ENCODE measurements around the gene MICALL1.

MICALL1 gene

DNA sequence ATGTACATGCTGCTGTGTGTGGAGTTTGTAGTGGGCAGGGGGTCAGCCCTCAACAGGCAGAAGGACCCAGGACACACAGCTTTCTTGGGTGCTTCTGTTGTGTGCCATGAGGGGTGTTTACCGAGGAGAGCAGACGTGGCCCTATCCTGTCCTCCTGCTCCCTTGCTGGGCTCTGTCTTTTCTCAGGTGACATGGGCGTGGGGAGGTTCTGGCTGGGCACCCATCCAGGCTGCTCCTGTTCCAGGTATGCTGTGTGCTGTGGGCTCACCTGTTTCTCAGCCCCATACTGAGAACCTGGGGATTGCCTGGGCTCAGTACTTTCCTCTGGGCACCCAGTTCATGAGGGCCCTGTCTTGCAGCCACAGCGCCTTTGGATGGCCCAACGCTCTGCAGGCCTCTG lies 23.3 kb downstream of the MICALL1 start:
- H3K36me3 ChIP-seq (ENCODE audit: control insufficient read depth, insufficient read depth, low read length) = peaks cover 43% of the 10 kb centered on the region
- DNase-seq = no peak
- H3K4me1 ChIP-seq (ENCODE audit: control insufficient read depth, insufficient read depth, low read length, poor library complexity, severe bottlenecking) = peaks cover 7% of the 10 kb centered on the region
- no peaks in the 10 kb centered on the region for H3K27me3 ChIP-seq (replicated peaks; ENCODE audit: control insufficient read depth, insufficient read depth, low read length, poor library complexity, severe bottlenecking)
- no peak overlapping the region for H3K4me3 ChIP-seq (ENCODE audit: insufficient read depth, low read depth, low read length, poor library complexity, severe bottlenecking)
- no peak overlapping the region for H3K27ac ChIP-seq (ENCODE audit: insufficient read depth, low read length, poor library complexity, severe bottlenecking)
- H3K9me3 ChIP-seq (ENCODE audit: control insufficient read depth, low read length) = no peaks in the 10 kb centered on the region

DNA sequence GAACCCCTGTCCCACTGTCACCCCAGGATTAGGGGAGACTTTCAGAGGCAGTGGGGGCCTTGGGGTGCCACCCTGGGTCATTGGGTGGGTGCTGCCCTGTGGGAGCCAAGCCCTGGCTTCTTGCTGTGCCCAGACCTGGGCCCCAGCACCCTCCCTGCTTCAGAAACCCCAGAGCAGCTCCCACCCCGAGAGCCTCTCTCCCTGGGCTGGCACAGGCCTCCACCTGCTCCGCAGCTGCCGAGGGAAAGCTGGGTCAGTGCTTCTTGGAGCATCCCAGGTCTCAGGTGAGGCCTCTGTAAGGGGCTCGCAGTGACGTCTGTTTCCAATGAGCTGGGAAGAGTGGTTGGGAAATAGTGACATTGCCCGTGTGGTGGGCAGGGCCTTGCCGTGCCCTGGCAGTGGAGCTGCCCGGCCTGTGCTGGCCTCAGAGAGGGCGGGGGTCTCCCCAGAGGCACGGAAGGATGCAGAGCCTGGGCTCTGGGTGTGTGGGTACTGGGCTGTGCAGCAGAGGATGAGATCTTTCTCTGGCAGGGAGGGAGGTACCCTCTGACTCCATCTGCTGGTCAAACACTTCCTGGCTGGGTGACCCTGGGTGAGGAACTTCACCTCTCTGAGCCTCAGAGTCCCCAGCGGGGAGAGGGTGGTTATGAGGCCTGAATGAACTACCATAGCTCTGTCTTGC lies 24.3 kb downstream of the MICALL1 start:
- Histone ChIP-seq H3K9me3 (ENCODE audit: control insufficient read depth, low read length) (no peaks in the 10 kb centered on the region), H3K4me1 (ENCODE audit: control insufficient read depth, insufficient read depth, low read length, poor library complexity, severe bottlenecking) (peaks cover 7% of the 10 kb centered on the region), H3K36me3 (ENCODE audit: control insufficient read depth, insufficient read depth, low read length) (peaks cover 42% of the 10 kb centered on the region), H3K4me3 (ENCODE audit: insufficient read depth, low read depth, low read length, poor library complexity, severe bottlenecking) (no peak overlapping the region), H3K27ac (ENCODE audit: insufficient read depth, low read length, poor library complexity, severe bottlenecking) (no peak overlapping the region), H3K27me3 (replicated peaks; ENCODE audit: control insufficient read depth, insufficient read depth, low read length, poor library complexity, severe bottlenecking) (no peaks in the 10 kb centered on the region)
- no peak for DNase-seq

DNA sequence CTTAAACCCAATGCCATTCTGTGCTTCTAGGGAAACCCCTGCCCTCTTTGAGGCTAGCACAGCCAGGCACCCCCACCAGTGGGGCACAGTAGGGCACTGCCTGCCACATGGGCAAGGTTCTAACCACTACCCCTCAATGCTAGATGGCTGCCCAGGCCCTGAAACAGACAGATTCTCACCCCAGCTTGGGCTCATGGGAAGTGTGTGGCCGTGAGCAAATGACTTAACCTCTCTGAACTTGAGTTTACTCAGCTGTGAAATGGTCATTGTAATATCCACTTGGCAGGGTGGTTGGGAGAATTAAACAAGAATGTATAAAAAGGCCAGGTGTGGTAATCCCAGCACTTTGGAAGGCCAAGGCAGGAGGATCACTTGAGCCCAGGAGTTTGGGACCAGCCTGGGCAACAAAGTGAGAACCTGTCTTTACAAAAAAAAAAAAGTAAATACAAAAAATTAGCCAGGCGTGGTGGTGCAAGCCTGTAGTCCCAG lies 24.9 kb downstream of the MICALL1 start:
- Histone ChIP-seq H3K36me3 (ENCODE audit: control insufficient read depth, insufficient read depth, low read length) (peaks cover 36% of the 10 kb centered on the region), H3K27ac (ENCODE audit: insufficient read depth, low read length, poor library complexity, severe bottlenecking) (no peak overlapping the region), H3K27me3 (replicated peaks; ENCODE audit: control insufficient read depth, insufficient read depth, low read length, poor library complexity, severe bottlenecking) (no peaks in the 10 kb centered on the region), H3K4me3 (ENCODE audit: insufficient read depth, low read depth, low read length, poor library complexity, severe bottlenecking) (no peak overlapping the region), H3K9me3 (ENCODE audit: control insufficient read depth, low read length) (no peaks in the 10 kb centered on the region), H3K4me1 (ENCODE audit: control insufficient read depth, insufficient read depth, low read length, poor library complexity, severe bottlenecking) (peaks cover 7% of the 10 kb centered on the region)
- DNase-seq = no peak

DNA sequence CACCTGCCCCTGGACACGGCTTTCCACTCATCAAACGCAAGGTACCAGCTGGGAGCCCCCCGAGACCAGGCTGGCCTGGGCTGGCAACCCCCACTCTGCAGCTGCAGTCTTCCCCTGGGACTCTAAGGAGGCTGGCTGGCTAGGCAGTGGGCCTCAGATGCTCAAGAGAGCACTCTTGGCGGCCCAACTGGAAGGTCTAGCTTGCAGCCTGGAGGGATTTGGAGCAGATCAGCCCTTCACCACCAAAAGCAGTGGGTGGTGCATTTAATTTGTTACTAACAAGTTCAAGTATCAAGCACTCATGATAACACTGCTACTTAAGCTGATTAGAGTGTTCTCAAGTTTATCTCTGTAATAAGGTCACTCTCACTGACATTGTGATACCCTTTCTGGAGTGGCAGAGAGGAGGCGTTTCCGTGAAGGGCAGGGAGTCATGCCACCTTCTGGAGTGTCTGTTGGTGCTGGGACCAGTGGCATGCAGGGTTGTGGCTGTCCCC lies 25.8 kb downstream of the MICALL1 start:
- peaks cover 27% of the 10 kb centered on the region for H3K36me3 ChIP-seq (ENCODE audit: control insufficient read depth, insufficient read depth, low read length)
- H3K9me3 ChIP-seq (ENCODE audit: control insufficient read depth, low read length) = no peaks in the 10 kb centered on the region
- H3K27ac ChIP-seq (ENCODE audit: insufficient read depth, low read length, poor library complexity, severe bottlenecking) = no peak overlapping the region
- no peak overlapping the region for H3K4me3 ChIP-seq (ENCODE audit: insufficient read depth, low read depth, low read length, poor library complexity, severe bottlenecking)
- H3K27me3 ChIP-seq (replicated peaks; ENCODE audit: control insufficient read depth, insufficient read depth, low read length, poor library complexity, severe bottlenecking) = no peaks in the 10 kb centered on the region
- H3K4me1 ChIP-seq (ENCODE audit: control insufficient read depth, insufficient read depth, low read length, poor library complexity, severe bottlenecking) = peaks cover 7% of the 10 kb centered on the region
- DNase-seq = no peak

DNA sequence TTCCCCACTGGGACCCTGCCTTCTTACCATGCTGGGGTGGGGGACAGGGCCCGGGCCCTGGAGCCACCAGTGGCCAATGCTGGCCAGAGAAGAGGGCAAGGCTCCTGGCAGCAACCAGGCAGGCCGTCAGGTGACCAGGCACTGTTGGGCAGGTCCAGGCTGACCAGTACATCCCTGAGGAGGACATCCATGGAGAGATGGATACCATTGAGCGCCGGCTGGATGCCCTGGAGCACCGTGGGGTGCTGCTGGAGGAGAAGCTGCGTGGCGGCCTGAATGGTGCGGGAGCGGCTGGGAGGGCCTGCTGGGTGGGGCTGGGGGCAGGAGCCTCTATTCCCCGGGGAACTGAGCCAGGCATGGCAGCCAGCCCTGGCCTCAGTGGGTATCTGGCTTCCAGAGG lies 26.3 kb downstream of the MICALL1 start:
- H3K27me3 ChIP-seq (replicated peaks; ENCODE audit: control insufficient read depth, insufficient read depth, low read length, poor library complexity, severe bottlenecking) = no peaks in the 10 kb centered on the region
- peaks cover 22% of the 10 kb centered on the region for H3K36me3 ChIP-seq (ENCODE audit: control insufficient read depth, insufficient read depth, low read length)
- no peak for DNase-seq
- no peak overlapping the region for H3K4me3 ChIP-seq (ENCODE audit: insufficient read depth, low read depth, low read length, poor library complexity, severe bottlenecking)
- H3K27ac ChIP-seq (ENCODE audit: insufficient read depth, low read length, poor library complexity, severe bottlenecking) = no peak overlapping the region
- peaks cover 7% of the 10 kb centered on the region for H3K4me1 ChIP-seq (ENCODE audit: control insufficient read depth, insufficient read depth, low read length, poor library complexity, severe bottlenecking)
- H3K9me3 ChIP-seq (ENCODE audit: control insufficient read depth, low read length) = no peaks in the 10 kb centered on the region

DNA sequence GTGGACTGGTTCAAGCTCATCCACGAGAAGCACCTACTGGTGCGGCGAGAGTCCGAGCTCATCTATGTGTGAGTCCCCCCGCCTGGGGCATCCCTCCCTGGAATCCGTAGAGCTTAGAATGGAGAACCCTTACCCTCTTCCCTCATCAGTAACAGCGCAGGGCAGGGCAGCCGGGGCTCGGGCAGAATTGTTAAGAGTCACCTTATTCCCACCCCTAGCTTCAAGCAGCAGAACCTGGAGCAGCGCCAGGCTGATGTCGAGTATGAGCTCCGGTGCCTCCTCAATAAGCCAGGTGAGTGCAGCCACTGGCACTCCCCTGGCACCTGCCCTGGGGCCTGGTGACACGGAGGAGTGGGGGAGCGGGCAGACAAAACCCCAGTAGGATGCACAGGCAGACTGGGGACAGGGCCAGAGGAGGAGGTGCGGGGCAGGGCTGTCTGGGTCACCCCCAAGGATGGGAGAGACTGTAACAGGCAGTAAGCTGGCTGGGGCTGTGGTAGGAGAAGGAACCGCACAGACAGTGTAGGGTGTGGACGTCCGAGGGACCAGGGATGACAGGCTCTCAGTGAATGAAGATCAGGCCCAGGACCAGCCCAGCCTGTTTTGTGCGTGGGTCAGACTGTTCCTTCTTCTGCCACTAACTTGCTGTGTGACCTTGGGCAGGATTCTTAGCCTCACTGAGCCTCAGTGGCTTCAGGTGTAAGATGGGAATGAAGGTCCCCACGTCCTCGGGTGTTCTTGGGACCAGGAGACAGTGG lies 26.9 kb downstream of the MICALL1 start:
- Histone ChIP-seq H3K9me3 (ENCODE audit: control insufficient read depth, low read length) (no peaks in the 10 kb centered on the region), H3K27ac (ENCODE audit: insufficient read depth, low read length, poor library complexity, severe bottlenecking) (no peak overlapping the region), H3K36me3 (ENCODE audit: control insufficient read depth, insufficient read depth, low read length) (peaks cover 18% of the 10 kb centered on the region), H3K27me3 (replicated peaks; ENCODE audit: control insufficient read depth, insufficient read depth, low read length, poor library complexity, severe bottlenecking) (no peaks in the 10 kb centered on the region), H3K4me3 (ENCODE audit: insufficient read depth, low read depth, low read length, poor library complexity, severe bottlenecking) (no peak overlapping the region), H3K4me1 (ENCODE audit: control insufficient read depth, insufficient read depth, low read length, poor library complexity, severe bottlenecking) (peaks cover 7% of the 10 kb centered on the region)
- DNase-seq = no peak

DNA sequence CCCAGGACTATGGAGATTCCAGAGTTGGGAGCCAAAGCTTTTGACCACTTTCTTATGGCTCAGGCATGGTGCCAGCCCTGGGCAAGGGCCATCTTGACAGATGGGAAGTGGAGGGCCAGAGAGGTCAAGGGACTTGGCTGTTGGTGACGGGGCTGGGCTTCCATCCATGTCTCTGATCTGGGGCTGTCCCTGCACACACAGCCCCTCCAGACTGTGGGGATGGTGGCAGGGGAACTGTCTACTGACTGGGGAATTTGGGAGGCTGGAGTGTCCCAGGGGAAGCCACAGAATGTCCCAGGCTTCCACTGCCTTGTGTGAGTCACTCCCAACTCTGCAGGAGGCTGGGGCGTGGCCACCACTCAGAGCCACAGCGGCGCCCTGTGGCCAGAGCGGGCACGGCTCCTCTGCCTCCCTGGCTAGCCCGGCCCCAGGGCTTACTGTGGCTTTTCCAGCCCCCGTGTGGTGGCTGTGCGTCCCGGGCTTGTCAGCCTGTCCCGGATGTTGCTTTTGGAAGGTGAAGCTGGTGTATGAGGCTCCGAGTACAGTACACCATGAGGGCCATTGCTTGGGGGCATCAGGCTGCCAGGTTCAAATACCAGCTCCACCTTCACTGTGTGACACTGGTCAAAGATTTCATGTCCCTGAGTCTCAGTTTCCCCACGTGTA lies 27.7 kb downstream of the MICALL1 start:
- peaks cover 7% of the 10 kb centered on the region for H3K4me1 ChIP-seq (ENCODE audit: control insufficient read depth, insufficient read depth, low read length, poor library complexity, severe bottlenecking)
- H3K36me3 ChIP-seq (ENCODE audit: control insufficient read depth, insufficient read depth, low read length) = peaks cover 14% of the 10 kb centered on the region
- peak; percentile 61 to 67 (median 61) for DNase-seq
- no peaks in the 10 kb centered on the region for H3K9me3 ChIP-seq (ENCODE audit: control insufficient read depth, low read length)
- H3K27me3 ChIP-seq (replicated peaks; ENCODE audit: control insufficient read depth, insufficient read depth, low read length, poor library complexity, severe bottlenecking) = no peaks in the 10 kb centered on the region
- H3K27ac ChIP-seq (ENCODE audit: insufficient read depth, low read length, poor library complexity, severe bottlenecking) = no peak overlapping the region
- no peak overlapping the region for H3K4me3 ChIP-seq (ENCODE audit: insufficient read depth, low read depth, low read length, poor library complexity, severe bottlenecking)

DNA sequence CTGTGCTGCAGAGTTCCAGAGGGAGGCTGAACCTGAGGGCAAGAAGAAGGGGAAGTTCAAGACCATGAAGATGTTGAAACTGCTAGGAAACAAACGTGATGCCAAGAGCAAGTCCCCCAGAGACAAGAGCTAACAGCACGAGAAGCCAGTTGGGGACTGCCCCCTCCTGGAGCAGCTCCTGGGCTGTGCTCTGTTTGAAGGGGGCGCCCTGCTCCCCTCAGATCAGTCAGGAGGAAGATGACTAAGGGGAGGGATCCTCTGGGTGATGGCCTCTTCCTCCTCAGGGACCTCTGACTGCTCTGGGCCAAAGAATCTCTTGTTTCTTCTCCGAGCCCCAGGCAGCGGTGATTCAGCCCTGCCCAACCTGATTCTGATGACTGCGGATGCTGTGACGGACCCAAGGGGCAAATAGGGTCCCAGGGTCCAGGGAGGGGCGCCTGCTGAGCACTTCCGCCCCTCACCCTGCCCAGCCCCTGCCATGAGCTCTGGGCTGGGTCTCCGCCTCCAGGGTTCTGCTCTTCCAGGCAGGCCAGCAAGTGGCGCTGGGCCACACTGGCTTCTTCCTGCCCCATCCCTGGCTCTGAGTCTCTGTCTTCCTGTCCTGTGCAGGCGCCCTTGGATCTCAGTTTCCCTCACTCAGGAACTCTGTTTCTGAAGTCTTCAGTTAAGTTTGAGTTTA lies 34.7 kb downstream of the MICALL1 start:
- DNase-seq = no peak
- H3K27ac ChIP-seq (ENCODE audit: insufficient read depth, low read length, poor library complexity, severe bottlenecking) = no peak overlapping the region
- no peak overlapping the region for H3K4me3 ChIP-seq (ENCODE audit: insufficient read depth, low read depth, low read length, poor library complexity, severe bottlenecking)
- H3K36me3 ChIP-seq (ENCODE audit: control insufficient read depth, insufficient read depth, low read length) = peaks cover 6% of the 10 kb centered on the region
- no peaks in the 10 kb centered on the region for H3K27me3 ChIP-seq (replicated peaks; ENCODE audit: control insufficient read depth, insufficient read depth, low read length, poor library complexity, severe bottlenecking)
- no peaks in the 10 kb centered on the region for H3K9me3 ChIP-seq (ENCODE audit: control insufficient read depth, low read length)
- H3K4me1 ChIP-seq (ENCODE audit: control insufficient read depth, insufficient read depth, low read length, poor library complexity, severe bottlenecking) = no peaks in the 10 kb centered on the region

DNA sequence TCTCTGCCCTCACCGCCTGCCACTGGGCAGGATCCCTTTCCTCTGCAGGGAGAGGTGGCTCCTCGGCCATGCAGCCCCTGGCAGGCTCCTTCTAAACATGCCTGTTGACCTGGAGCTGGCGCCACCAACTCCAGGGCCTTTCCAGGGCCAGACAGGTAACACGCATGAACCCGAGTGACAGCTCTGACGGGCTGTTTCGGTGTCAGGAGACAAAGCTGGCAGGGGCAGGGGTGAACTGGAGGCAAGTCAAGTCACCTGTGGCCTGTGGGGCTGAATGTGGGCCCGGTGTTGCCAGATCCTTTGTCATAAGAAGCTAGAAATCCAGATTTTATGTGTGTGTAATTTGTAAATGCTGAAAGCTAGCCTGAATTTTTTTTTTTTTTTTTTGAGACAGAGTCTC lies 36.0 kb downstream of the MICALL1 start:
- no peak for DNase-seq
- no peak overlapping the region for H3K4me3 ChIP-seq (ENCODE audit: insufficient read depth, low read depth, low read length, poor library complexity, severe bottlenecking)
- H3K27ac ChIP-seq (ENCODE audit: insufficient read depth, low read length, poor library complexity, severe bottlenecking) = no peak overlapping the region
- no peaks in the 10 kb centered on the region for H3K9me3 ChIP-seq (ENCODE audit: control insufficient read depth, low read length)
- no peaks in the 10 kb centered on the region for H3K4me1 ChIP-seq (ENCODE audit: control insufficient read depth, insufficient read depth, low read length, poor library complexity, severe bottlenecking)
- peaks cover 6% of the 10 kb centered on the region for H3K36me3 ChIP-seq (ENCODE audit: control insufficient read depth, insufficient read depth, low read length)
- H3K27me3 ChIP-seq (replicated peaks; ENCODE audit: control insufficient read depth, insufficient read depth, low read length, poor library complexity, severe bottlenecking) = no peaks in the 10 kb centered on the region

All from effector memory CD4-positive, alpha-beta T cell (primary cell).